SU-DHL-6 (cell line): ENCODE data around the gene APLN.

Experiments
- H2AFZ ChIP-seq: fragments of 200-600 bp; sonication (generic); 2 replicates; pipeline ENCODE4 v1.6.1; 2014; ENCODE audit warnings: low read depth, mild to moderate bottlenecking, moderate library complexity, mixed read lengths, antibody characterized with exemption, low read length; ENCODE audit not compliant: severe bottlenecking
- H3F3A ChIP-seq: fragments of 200-600 bp; shearing (Covaris generic); 2 replicates; pipeline ENCODE4 v1.6.0; 2016; ENCODE audit warnings: antibody characterized with exemption, mild to moderate bottlenecking; ENCODE audit not compliant: insufficient read depth
- H3K27ac ChIP-seq: fragments of 200-600 bp; sonication (generic); 2 replicates; pipeline ENCODE4 v1.5.1; 2016; ENCODE audit warnings: low read depth, mild to moderate bottlenecking, low read length, moderate library complexity, mixed read lengths
- H3K27me3 ChIP-seq: fragments of 200-600 bp; sonication (generic), shearing (Covaris generic); 2 replicates; pipeline ENCODE4 v1.6.0; 2014; ENCODE audit warnings: mild to moderate bottlenecking, low read length
- H3K36me3 ChIP-seq: fragments of 200-600 bp; sonication (generic); 2 replicates; pipeline ENCODE4 v1.6.1; 2014; ENCODE audit warnings: mild to moderate bottlenecking, low read length, mixed read lengths
- H3K4me2 ChIP-seq: fragments of 300-600, 200-600 bp; shearing (Covaris generic), sonication (generic); 2 replicates; pipeline ENCODE4 v1.6.0; 2014; ENCODE audit warnings: low read length, low read depth, mild to moderate bottlenecking; ENCODE audit not compliant: poor library complexity, severe bottlenecking
- H3K4me3 ChIP-seq: fragments of 200-600 bp; sonication (generic); 2 replicates; pipeline ENCODE4 v1.5.1; 2014; ENCODE audit warnings: antibody characterized with exemption, low read length, mild to moderate bottlenecking, mixed read lengths; ENCODE audit not compliant: insufficient read depth, poor library complexity, severe bottlenecking
- H3K79me2 ChIP-seq: fragments of 200-600 bp; sonication (generic); 2 replicates; pipeline ENCODE4 v1.6.1; 2014; ENCODE audit warnings: mild to moderate bottlenecking, low read length, moderate library complexity; ENCODE audit not compliant: insufficient read depth
- H3K9ac ChIP-seq: fragments of 200-600 bp; sonication (generic); 2 replicates; pipeline ENCODE4 v1.7.0; 2014; ENCODE audit warnings: mild to moderate bottlenecking, low read length
- H3K9me2 ChIP-seq: fragments of 200-600 bp; sonication (generic); replicated peaks from 2 replicates; pipeline ENCODE4 v1.6.1; 2014; ENCODE audit warnings: low read length; ENCODE audit not compliant: insufficient read depth
- H3K9me3 ChIP-seq: fragments of 200-600 bp; sonication (generic); 2 replicates; pipeline ENCODE4 v1.6.1; 2014; ENCODE audit warnings: low read length, mixed read lengths; ENCODE audit not compliant: insufficient read depth
- H4K20me1 ChIP-seq: fragments of 200-600 bp; sonication (generic); 2 replicates; pipeline ENCODE4 v1.6.1; 2014; ENCODE audit warnings: low read depth, mild to moderate bottlenecking, antibody characterized with exemption, low read length, moderate library complexity, mixed read lengths
- EZH2phosphoT487 ChIP-seq: fragments of 200-600 bp; sonication (generic), shearing (Covaris generic); conservative IDR thresholded peaks from 2 replicates; pipeline ENCODE4 v1.6.1; 2018; ENCODE audit warnings: mild to moderate bottlenecking, antibody characterized with exemption, low read length, moderate library complexity, mixed read lengths
- TF ChIP-seq, protein P1 (sequence below): fragments of 200-600 bp; sonication (generic); IDR thresholded peaks from one replicate; pipeline ENCODE4 v1.5.1; 2017; ENCODE audit warnings: antibody characterized with exemption, mild to moderate bottlenecking, low read length, moderate library complexity; ENCODE audit not compliant: insufficient read depth, poor library complexity, severe bottlenecking

APLN gene

DNA sequence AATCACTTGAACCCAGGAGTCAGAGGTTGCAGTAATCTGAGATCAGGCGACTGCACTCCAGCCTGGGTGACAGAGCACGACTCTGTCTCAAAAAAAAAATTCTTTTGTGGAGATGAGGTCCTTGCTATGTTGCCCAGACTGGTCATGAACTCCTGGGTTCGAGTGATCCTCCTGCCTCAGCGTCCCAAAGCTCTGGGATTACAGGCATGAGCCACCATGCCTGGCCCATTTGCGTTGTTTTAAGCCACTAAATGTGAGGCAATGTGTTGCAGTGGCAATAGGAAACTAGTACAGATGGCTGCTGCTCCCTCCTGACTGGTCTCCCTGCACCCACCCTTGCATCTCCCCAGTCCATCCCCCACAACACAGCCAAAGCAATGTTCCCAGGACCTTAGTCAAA lies 40.0 kb upstream of the APLN start:
- Histone ChIP-seq H4K20me1 (no peaks in the 10 kb centered on the region), H3K27ac (no peak overlapping the region), H3F3A (no peaks in the 10 kb centered on the region), H3K27me3 (no peaks in the 10 kb centered on the region), H2AFZ (no peak overlapping the region), H3K9me3 (no peaks in the 10 kb centered on the region), H3K4me3 (no peak overlapping the region), H3K4me2 (no peak overlapping the region), H3K9me2 (no peaks in the 10 kb centered on the region), H3K79me2 (no peaks in the 10 kb centered on the region), H3K9ac (no peak overlapping the region), H3K36me3 (no peaks in the 10 kb centered on the region)
- no peak for TF ChIP-seq EZH2phosphoT487
- TF ChIP-seq, protein P1, sequence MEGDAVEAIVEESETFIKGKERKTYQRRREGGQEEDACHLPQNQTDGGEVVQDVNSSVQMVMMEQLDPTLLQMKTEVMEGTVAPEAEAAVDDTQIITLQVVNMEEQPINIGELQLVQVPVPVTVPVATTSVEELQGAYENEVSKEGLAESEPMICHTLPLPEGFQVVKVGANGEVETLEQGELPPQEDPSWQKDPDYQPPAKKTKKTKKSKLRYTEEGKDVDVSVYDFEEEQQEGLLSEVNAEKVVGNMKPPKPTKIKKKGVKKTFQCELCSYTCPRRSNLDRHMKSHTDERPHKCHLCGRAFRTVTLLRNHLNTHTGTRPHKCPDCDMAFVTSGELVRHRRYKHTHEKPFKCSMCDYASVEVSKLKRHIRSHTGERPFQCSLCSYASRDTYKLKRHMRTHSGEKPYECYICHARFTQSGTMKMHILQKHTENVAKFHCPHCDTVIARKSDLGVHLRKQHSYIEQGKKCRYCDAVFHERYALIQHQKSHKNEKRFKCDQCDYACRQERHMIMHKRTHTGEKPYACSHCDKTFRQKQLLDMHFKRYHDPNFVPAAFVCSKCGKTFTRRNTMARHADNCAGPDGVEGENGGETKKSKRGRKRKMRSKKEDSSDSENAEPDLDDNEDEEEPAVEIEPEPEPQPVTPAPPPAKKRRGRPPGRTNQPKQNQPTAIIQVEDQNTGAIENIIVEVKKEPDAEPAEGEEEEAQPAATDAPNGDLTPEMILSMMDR = no peak

DNA sequence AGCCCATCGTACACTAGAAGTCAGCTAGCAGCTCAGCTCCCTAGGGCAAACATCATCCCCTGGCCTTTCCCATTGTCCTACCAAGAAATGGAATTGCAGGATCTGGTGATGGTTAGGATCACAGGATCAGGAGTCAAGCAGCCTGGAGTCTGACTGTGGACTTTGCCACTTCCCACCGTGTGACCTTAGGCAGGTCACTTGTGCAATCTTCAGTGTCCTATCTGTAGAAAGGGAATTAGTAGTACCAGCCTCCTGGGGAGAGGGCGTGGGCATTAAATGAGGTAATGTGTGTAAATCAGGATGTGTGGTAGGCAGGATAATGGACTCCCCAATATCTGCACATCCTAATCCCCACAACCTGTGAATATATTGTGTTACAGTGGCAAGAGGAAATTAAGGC lies 38.6 kb upstream of the APLN start:
- Histone ChIP-seq H3K9ac (no peak overlapping the region), H3K9me3 (no peaks in the 10 kb centered on the region), H3K4me2 (no peak overlapping the region), H3K9me2 (no peaks in the 10 kb centered on the region), H4K20me1 (no peaks in the 10 kb centered on the region), H3K36me3 (no peaks in the 10 kb centered on the region), H3K4me3 (no peak overlapping the region), H3F3A (no peaks in the 10 kb centered on the region), H2AFZ (no peak overlapping the region), H3K79me2 (no peaks in the 10 kb centered on the region), H3K27me3 (no peaks in the 10 kb centered on the region), H3K27ac (no peak overlapping the region)
- TF ChIP-seq EZH2phosphoT487 = no peak

DNA sequence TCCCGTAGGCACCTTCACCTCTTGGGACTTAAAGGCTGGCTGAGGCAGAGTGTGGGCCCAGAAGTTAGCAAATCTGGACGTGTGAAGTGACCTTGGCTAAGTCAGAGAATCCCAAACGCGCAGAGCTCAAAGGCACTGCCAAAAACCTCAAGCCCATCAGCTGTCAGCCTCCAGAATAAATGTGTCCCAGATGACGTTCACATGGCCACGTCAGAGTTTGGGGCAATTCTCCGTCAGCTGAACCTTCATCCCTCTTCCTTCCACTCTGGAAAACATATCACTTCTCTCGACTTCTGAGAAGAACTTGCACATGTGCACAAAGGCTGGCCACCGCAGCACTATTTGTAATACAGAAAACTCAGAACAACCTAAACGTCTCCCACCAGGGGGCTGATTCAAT lies 35.7 kb upstream of the APLN start:
- Histone ChIP-seq H3K36me3 (no peaks in the 10 kb centered on the region), H3K9ac (no peak overlapping the region), H3K79me2 (no peaks in the 10 kb centered on the region), H3K9me3 (no peaks in the 10 kb centered on the region), H3K9me2 (no peaks in the 10 kb centered on the region), H2AFZ (no peak overlapping the region), H3F3A (no peaks in the 10 kb centered on the region), H3K27ac (no peak overlapping the region), H3K27me3 (no peaks in the 10 kb centered on the region), H3K4me2 (no peak overlapping the region), H4K20me1 (no peaks in the 10 kb centered on the region), H3K4me3 (no peak overlapping the region)
- TF ChIP-seq, protein P1 = no peak
- TF ChIP-seq EZH2phosphoT487 = no peak

DNA sequence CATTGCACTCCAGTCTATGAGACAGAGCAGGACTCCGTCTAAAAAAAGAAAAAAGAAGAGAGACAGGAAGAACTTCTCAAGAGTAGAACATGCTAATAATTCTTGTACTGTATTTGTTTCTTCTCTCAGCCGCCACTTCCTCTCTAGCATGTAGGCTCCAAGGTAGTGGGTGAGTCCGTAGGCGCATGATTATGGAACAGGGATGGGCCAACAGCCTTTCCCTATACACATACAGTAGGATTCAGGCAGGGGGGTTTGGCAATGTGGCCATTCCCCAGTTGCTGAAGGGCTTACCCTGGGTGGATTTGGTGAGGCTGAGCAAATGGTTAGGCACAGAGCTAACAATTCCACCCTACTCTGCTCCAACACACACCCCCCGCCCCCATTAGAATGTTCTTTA lies 35.0 kb upstream of the APLN start:
- no peak overlapping the region for H3K27ac ChIP-seq
- no peaks in the 10 kb centered on the region for H3K9me3 ChIP-seq
- no peaks in the 10 kb centered on the region for H3K36me3 ChIP-seq
- no peak overlapping the region for H3K9ac ChIP-seq
- H3K4me2 ChIP-seq = no peak overlapping the region
- H3K27me3 ChIP-seq = no peaks in the 10 kb centered on the region
- no peak overlapping the region for H3K4me3 ChIP-seq
- H3K79me2 ChIP-seq = no peaks in the 10 kb centered on the region
- no peak for TF ChIP-seq EZH2phosphoT487
- TF ChIP-seq, protein P1 = no peak
- H3K9me2 ChIP-seq = no peaks in the 10 kb centered on the region
- H2AFZ ChIP-seq = no peak overlapping the region
- no peaks in the 10 kb centered on the region for H3F3A ChIP-seq
- no peaks in the 10 kb centered on the region for H4K20me1 ChIP-seq
